DND-41 (cell line): ENCODE results near the gene ITGA8.
"Not testable (repeated sequence)": the region's sequence is repeated elsewhere in the genome, so short reads cannot be mapped to it uniquely, and the experiment has no call there.

Source experiments
- ATAC-seq: fragments of 200-7000 bp; cut with Tn5 transposase; 3 replicates; pipeline ENCODE4 v1.9.1; 2021; ENCODE audit warnings: low read depth; ENCODE audit not compliant: insufficient read depth
- DNase-seq: peaks from one replicate; pipeline ENCODE4 v3.0.0-alpha.2; 2020
- H2AFZ ChIP-seq: 2 replicates; pipeline ENCODE4 v1.6.0; 2012; ENCODE audit warnings: low read depth, low read length
- H3K27ac ChIP-seq: 2 replicates; pipeline ENCODE4 v1.5.1; 2012; ENCODE audit warnings: low read length, inconsistent platforms
- H3K27me3 ChIP-seq: fragments of 200-600 bp; sonication (generic); 2 replicates; pipeline ENCODE4 v1.6.0; 2012; ENCODE audit warnings: low read length, mild to moderate bottlenecking, inconsistent platforms; ENCODE audit not compliant: insufficient read depth, poor library complexity
- H3K36me3 ChIP-seq: 2 replicates; pipeline ENCODE4 v1.5.1; 2012; ENCODE audit warnings: low read length, inconsistent platforms; ENCODE audit not compliant: insufficient read depth
- H3K4me1 ChIP-seq: 2 replicates; pipeline ENCODE4 v1.5.1; 2012; ENCODE audit warnings: mild to moderate bottlenecking, low read length; ENCODE audit not compliant: insufficient read depth
- H3K4me2 ChIP-seq: 2 replicates; pipeline ENCODE4 v1.6.0; 2012; ENCODE audit warnings: mild to moderate bottlenecking, moderate library complexity, low read length, inconsistent platforms; ENCODE audit not compliant: insufficient read depth
- H3K4me3 ChIP-seq, 2 experiments: fragments of 200-600 bp in 1 of 2; shearing (Covaris generic) in 1 of 2; 2 replicates each; pipeline ENCODE4 v1.5.1; 2012 to 2016; ENCODE audit warnings: inconsistent platforms in 2 of 2, low read length in 2 of 2, mild to moderate bottlenecking in 2 of 2, low read depth in 1 of 2, moderate library complexity in 1 of 2
- H3K79me2 ChIP-seq: 2 replicates; pipeline ENCODE4 v1.6.0; 2012; ENCODE audit warnings: low read length, inconsistent platforms; ENCODE audit not compliant: insufficient read depth
- H3K9ac ChIP-seq: 2 replicates; pipeline ENCODE4 v1.6.0; 2012; ENCODE audit warnings: low read depth, mild to moderate bottlenecking, inconsistent platforms, low read length, moderate library complexity
- H3K9me3 ChIP-seq: 2 replicates; pipeline ENCODE4 v1.5.1; 2012; ENCODE audit warnings: low read length, moderate library complexity, mild to moderate bottlenecking, inconsistent platforms; ENCODE audit not compliant: insufficient read depth, severe bottlenecking
- H4K20me1 ChIP-seq: 2 replicates; pipeline ENCODE4 v1.6.0; 2012; ENCODE audit warnings: low read length; ENCODE audit not compliant: insufficient read depth
- EZH2 ChIP-seq: IDR thresholded peaks from 3 replicates; pipeline ENCODE4 v1.6.1; 2012; ENCODE audit warnings: borderline replicate concordance, low read depth, mild to moderate bottlenecking, moderate library complexity, low read length, inconsistent platforms; ENCODE audit not compliant: severe bottlenecking
- TF ChIP-seq, protein P1 (sequence below): IDR thresholded peaks from 2 replicates; pipeline ENCODE4 v1.5.1; 2012; ENCODE audit warnings: borderline replicate concordance, low read length, moderate library complexity, mild to moderate bottlenecking; ENCODE audit not compliant: poor library complexity, severe bottlenecking; ENCODE audit errors: extremely low read depth

Gene ITGA8

DNA sequence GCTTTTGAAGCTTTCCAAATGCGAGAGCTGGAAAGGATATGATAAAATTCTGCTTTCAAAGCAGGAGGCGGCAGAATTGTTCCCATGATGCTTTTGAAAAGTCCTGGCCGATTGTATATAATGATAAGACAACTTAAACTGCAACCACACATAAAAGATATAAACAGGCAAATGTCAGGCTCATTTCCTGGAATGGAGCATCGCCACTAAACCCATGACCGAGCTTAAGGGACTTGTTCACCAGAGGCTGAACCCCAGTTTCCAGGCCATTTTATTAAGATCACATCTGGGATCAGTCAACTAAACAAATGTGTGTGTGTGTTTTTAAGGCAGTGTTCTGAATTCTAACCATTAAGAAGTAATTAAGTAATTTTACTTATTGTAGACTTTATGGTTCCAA is 131.6 kb downstream of the ITGA8 start:
- TF ChIP-seq EZH2: no peak
- TF ChIP-seq, protein P1, sequence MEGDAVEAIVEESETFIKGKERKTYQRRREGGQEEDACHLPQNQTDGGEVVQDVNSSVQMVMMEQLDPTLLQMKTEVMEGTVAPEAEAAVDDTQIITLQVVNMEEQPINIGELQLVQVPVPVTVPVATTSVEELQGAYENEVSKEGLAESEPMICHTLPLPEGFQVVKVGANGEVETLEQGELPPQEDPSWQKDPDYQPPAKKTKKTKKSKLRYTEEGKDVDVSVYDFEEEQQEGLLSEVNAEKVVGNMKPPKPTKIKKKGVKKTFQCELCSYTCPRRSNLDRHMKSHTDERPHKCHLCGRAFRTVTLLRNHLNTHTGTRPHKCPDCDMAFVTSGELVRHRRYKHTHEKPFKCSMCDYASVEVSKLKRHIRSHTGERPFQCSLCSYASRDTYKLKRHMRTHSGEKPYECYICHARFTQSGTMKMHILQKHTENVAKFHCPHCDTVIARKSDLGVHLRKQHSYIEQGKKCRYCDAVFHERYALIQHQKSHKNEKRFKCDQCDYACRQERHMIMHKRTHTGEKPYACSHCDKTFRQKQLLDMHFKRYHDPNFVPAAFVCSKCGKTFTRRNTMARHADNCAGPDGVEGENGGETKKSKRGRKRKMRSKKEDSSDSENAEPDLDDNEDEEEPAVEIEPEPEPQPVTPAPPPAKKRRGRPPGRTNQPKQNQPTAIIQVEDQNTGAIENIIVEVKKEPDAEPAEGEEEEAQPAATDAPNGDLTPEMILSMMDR: no peak
- Histone ChIP-seq H3K36me3 (no peaks in the 10 kb centered on the region), H3K27ac (no peak overlapping the region)

DNA sequence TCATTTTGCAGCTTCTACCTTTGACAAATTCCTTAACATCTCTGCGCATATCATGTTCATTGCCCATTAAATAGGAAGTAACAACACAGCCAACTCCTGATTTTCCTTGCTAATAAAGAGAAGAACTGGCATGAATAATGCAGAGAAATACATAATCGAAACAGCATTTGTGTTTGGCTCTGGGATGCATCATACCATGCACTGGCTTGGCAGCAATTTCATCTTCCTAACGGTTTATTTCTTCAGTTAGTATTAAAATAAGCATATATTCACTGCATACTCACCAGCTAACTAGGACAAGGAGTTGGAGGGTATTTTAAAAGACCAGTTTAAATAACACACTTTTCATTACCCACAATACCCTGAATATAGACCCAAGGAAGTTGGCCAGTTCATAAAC is 132.5 kb downstream of the ITGA8 start:
- no peak for TF ChIP-seq EZH2
- TF ChIP-seq, protein P1: no peak
- no peak for DNase-seq
- H3K9ac ChIP-seq: no peak overlapping the region
- H3K36me3 ChIP-seq: no peaks in the 10 kb centered on the region
- no peak for ATAC-seq
- H4K20me1 ChIP-seq: no peaks in the 10 kb centered on the region
- H3K4me1 ChIP-seq: no peaks in the 10 kb centered on the region
- H2AFZ ChIP-seq: no peak overlapping the region
- peaks cover 7% of the 10 kb centered on the region for H3K27me3 ChIP-seq
- no peak overlapping the region for H3K27ac ChIP-seq
- no peak overlapping the region for H3K4me2 ChIP-seq
- no peak overlapping the region for H3K4me3 ChIP-seq
- H3K79me2 ChIP-seq: no peaks in the 10 kb centered on the region
- no peaks in the 10 kb centered on the region for H3K9me3 ChIP-seq

More for the DNA sequence above, 131.6 kb downstream of the ITGA8 start:
- no peak overlapping the region for H3K4me2 ChIP-seq
- H3K4me3 ChIP-seq: no peak overlapping the region
- H4K20me1 ChIP-seq: no peaks in the 10 kb centered on the region
- H3K79me2 ChIP-seq: no peaks in the 10 kb centered on the region
- no peaks in the 10 kb centered on the region for H3K9me3 ChIP-seq
- H3K4me1 ChIP-seq: no peaks in the 10 kb centered on the region
- H2AFZ ChIP-seq: no peak overlapping the region
- H3K27me3 ChIP-seq: peaks cover 7% of the 10 kb centered on the region
- ATAC-seq (no peak), DNase-seq (no peak)
- H3K9ac ChIP-seq: no peak overlapping the region

DNA sequence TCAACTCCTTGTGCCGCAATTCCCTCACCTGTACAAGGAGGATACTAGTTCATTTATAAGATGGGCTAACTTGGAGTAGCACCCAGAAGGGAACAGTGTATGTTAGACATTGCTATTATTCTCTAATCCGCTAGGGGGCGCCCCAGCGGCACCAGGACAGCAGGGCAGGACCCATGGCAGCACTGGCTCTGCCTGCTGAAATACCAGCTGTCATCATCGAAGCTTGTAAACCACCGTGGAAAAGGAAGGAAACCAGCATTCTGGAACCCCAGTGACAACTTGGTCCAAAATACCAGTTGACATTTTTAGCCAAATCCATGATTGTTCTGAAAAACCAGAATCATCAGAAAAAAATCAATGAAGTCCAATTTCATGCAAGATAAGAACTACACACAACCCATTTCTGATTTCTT is 134.4 kb downstream of the ITGA8 start:
- H3K27ac ChIP-seq: no peak overlapping the region
- no peaks in the 10 kb centered on the region for H3K79me2 ChIP-seq
- no peak overlapping the region for H2AFZ ChIP-seq
- H3K4me1 ChIP-seq: no peaks in the 10 kb centered on the region
- no peaks in the 10 kb centered on the region for H3K9me3 ChIP-seq
- H3K36me3 ChIP-seq: no peaks in the 10 kb centered on the region
- ATAC-seq: peak; percentile 84
- no peak overlapping the region for H3K4me2 ChIP-seq
- H3K9ac ChIP-seq: no peak overlapping the region
- H3K27me3 ChIP-seq: peaks cover 13% of the 10 kb centered on the region
- no peaks in the 10 kb centered on the region for H4K20me1 ChIP-seq
- TF ChIP-seq EZH2: no peak
- TF ChIP-seq, protein P1: peak; percentile 75
- H3K4me3 ChIP-seq: no peak overlapping the region
- DNase-seq: peak; percentile 50

DNA sequence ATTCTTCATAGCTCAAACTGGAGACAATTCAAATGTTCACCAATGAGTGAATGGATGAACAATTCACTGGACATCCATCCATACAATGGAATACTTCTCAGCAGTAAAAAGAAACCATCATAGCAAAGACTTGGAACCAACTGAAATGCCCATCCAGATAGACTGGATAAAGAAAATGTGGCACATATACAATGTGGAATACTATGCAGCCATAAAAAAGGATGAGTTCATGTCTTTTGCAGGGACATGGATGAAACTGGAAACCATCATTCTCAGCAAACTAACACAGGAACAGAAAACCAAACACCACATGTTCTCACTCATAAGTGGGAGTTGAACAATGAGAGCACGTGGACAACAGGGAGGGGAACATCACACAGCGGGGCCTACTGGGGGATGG is 136.8 kb downstream of the ITGA8 start:
- not testable (repeated sequence) for ATAC-seq, H3K27ac ChIP-seq

More for the DNA sequence above, 136.8 kb downstream of the ITGA8 start:
- not testable (repeated sequence) for H3K9ac ChIP-seq, H2AFZ ChIP-seq, DNase-seq, H3K4me2 ChIP-seq, H3K27me3 ChIP-seq, H3K36me3 ChIP-seq, H4K20me1 ChIP-seq, H3K9me3 ChIP-seq, H3K4me3 ChIP-seq, H3K4me1 ChIP-seq, H3K79me2 ChIP-seq
